Large intestine (tissue), 3 donors: Measurements from ENCODE around the gene NTM. TPM values are rescaled to one million over a fixed set of nuclear protein-coding genes. Genes with fewer than 3 reads are reported as not detected.

Experiments
- DNase-seq, 2 donors: peaks; one replicate each; pipeline versions ENCODE4 v3.0.0 to v3.0.0-alpha.2; 2013
- H3K27ac ChIP-seq: one replicate; pipeline ENCODE4 v1.5.1; 2013; ENCODE audit warnings: low read length
- H3K27me3 ChIP-seq: 2 replicates; pipeline ENCODE4 v1.6.1; 2013; ENCODE audit warnings: low read length; ENCODE audit not compliant: control insufficient read depth, insufficient read depth
- H3K36me3 ChIP-seq: 2 replicates; pipeline ENCODE4 v1.6.1; 2013; ENCODE audit warnings: low read length; ENCODE audit not compliant: control insufficient read depth, insufficient read depth
- H3K4me1 ChIP-seq: one replicate; pipeline ENCODE4 v1.6.1; 2013; ENCODE audit warnings: low read length; ENCODE audit not compliant: control insufficient read depth, insufficient read depth
- H3K4me3 ChIP-seq: one replicate; pipeline ENCODE4 v1.5.1; 2013; ENCODE audit warnings: low read length
- H3K9me3 ChIP-seq: one replicate; pipeline ENCODE4 v1.6.1; 2013; ENCODE audit warnings: mild to moderate bottlenecking, low read depth, low read length, moderate library complexity; ENCODE audit not compliant: control insufficient read depth
- WGBS: methylation state at CpG from one replicate; pipeline ENCODE4 v1.1.5; 2013; ENCODE audit warnings: low lambda C conversion rate; ENCODE audit not compliant: insufficient coverage; 5-methylcytosine and 5-hydroxymethylcytosine counted together
- polyA plus RNA-seq: library from polyadenylated mRNA; unstranded; fragments of 120-200 nt; gene quantifications from one replicate; pipeline ENCODE4 v1.2.1, GENCODE V29; 2013

The NTM gene
- polyA plus RNA-seq, 1 donor, result 17.2 TPM

- DNase-seq, result no peak
Observed at GRCh38 chr11:131938351-131938751, 567.9 kb downstream of the NTM start.

DNA sequence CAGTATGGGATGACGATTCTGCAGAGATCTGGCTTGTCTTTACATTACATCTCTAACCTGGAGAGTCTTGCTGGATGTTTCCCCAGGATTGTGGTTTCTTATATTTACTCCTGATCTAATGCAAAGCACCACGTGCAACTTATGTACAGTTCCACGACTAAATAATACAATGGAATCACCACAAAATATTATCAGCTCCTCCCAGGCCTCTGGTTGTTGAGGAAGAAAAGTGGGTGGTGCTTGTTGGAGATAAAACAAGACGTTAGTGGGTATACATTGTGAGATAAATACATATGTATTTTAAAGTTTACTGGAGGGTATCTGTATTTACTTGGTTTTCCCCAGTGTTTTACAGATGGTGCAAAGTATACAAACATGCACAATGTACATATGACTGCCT lies 569.7 kb downstream of the NTM start:
- WGBS, result 40% methylated on average over 1 of the region's 4 CpGs
- DNase-seq, result no peak
- peaks cover 12% of the 10 kb centered on the region for H3K27me3 ChIP-seq

More at GRCh38 chr11:131938351-131938751, 567.9 kb downstream of the NTM start:
- H3K4me1 ChIP-seq, result no peaks in the 10 kb centered on the region
- no peaks in the 10 kb centered on the region for H3K9me3 ChIP-seq
- H3K4me3 ChIP-seq, result no peak overlapping the region
- H3K27ac ChIP-seq, result no peak overlapping the region
- H3K27me3 ChIP-seq, result peaks cover 11% of the 10 kb centered on the region
- H3K36me3 ChIP-seq, result no peaks in the 10 kb centered on the region
- no CpG with 5 or more reads among the region's 6 CpGs for WGBS

DNA sequence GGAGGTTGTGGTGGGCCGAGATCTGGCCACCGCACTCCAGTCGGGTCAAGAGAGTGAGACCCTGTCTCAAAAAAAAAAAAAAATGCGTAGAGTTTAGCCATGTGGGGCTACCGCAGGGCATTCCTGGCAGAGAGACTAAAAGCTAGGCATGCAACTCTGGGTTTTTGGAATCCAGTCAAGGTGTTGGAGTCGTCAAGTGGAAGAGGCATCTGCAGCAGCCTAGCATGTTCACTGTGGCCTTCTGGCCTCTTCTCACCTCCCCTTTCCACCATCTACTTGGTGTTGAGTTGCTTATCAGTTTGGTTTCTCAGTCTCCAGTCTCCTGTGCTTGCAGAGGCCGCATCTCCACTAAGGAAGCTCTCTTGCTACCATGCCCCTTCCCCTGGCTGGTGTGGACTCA lies 572.5 kb downstream of the NTM start:
- Histone ChIP-seq H3K36me3 (no peaks in the 10 kb centered on the region), H3K9me3 (no peaks in the 10 kb centered on the region), H3K27me3 (peaks cover 13% of the 10 kb centered on the region), H3K4me1 (no peaks in the 10 kb centered on the region), H3K27ac (no peak overlapping the region), H3K4me3 (no peak overlapping the region)
- WGBS, result 80% methylated on average over 1 of the region's 7 CpGs
- DNase-seq, result no peak

More for the DNA sequence above, 569.7 kb downstream of the NTM start:
- no peaks in the 10 kb centered on the region for H3K4me1 ChIP-seq
- no peak overlapping the region for H3K27ac ChIP-seq
- H3K36me3 ChIP-seq, result no peaks in the 10 kb centered on the region
- H3K4me3 ChIP-seq, result no peak overlapping the region
- H3K9me3 ChIP-seq, result no peaks in the 10 kb centered on the region

DNA sequence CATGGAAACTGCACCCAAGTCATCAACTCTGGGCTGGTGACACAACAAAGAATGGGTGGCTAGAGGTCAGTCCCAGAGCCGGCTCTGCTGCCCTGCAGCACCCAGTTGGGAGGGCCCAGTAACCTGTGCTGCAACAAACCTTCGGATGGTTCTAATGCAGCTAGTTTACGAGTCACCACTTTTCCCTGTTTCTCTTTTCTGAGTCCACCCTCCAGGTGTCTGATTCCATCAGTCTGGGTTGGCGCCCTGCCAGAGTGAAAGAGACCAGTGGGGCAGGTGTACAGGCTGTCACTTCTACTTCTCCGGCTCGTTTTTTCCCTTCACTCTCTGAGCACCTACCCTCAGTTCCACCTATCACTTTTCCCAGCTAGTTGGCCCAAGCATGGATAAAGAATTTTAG lies 572.9 kb downstream of the NTM start:
- 80% methylated on average over 1 of the region's 6 CpGs for WGBS
- Histone ChIP-seq H3K9me3 (no peaks in the 10 kb centered on the region), H3K4me3 (no peak overlapping the region), H3K36me3 (no peaks in the 10 kb centered on the region), H3K4me1 (no peaks in the 10 kb centered on the region), H3K27me3 (peaks cover 9% of the 10 kb centered on the region), H3K27ac (no peak overlapping the region)
- DNase-seq, result no peak

DNA sequence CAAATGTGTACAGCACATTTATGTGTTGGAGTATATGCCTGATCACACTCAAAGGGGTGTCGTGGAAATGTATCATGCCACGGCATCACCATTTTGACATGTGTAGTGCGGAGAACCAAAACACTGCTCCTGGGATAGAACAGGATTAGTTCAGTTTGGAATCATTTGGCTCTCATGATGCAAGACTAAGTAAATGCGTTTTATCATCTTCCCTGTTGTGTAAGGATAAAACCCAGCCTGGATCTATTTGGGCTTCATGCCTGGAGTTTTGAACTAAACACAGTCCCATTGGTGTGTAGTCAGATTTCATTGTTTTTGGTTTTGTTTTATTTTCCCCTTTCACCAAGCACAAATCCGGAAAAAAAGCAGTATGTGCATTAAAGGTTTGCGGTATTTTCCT lies 574.3 kb downstream of the NTM start:
- Histone ChIP-seq H3K27ac (no peak overlapping the region), H3K9me3 (no peaks in the 10 kb centered on the region), H3K4me3 (no peak overlapping the region), H3K4me1 (no peaks in the 10 kb centered on the region), H3K36me3 (no peaks in the 10 kb centered on the region), H3K27me3 (peaks cover 4% of the 10 kb centered on the region)
- no peak for DNase-seq
- WGBS, result no CpG with 5 or more reads among the region's 6 CpGs

- Histone ChIP-seq H3K27ac (no peak overlapping the region), H3K27me3 (peaks cover 2% of the 10 kb centered on the region), H3K4me3 (no peak overlapping the region), H3K4me1 (no peaks in the 10 kb centered on the region), H3K36me3 (no peaks in the 10 kb centered on the region), H3K9me3 (no peaks in the 10 kb centered on the region)
- DNase-seq, result no peak
- WGBS, result no CpG with 5 or more reads among the region's 7 CpGs
Observed at GRCh38 chr11:131945706-131946105, 575.3 kb downstream of the NTM start.

- no peak for DNase-seq
Observed at GRCh38 chr11:131947511-131947910, 577.1 kb downstream of the NTM start.

DNA sequence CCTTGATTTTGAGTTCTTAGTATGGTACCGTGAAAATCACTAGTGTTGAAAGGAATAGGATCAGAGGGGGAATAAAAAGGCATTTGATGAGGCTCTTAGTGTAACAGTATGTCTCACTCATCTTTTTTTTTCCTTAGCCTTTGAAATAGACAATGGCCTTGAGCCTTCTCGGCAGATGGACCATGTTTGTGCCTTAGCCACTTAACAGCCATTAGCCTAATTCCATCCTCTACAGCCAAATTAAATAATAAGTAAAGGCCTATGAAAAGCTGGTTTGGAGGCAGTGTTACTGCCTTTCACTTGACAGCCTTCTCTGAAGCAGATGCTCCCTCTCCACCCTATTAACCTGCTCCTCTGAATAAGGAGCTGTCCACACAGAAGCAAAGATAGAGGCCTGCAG lies 580.7 kb downstream of the NTM start:
- no peaks in the 10 kb centered on the region for H3K9me3 ChIP-seq
- no peak for DNase-seq
- no peaks in the 10 kb centered on the region for H3K36me3 ChIP-seq
- H3K27me3 ChIP-seq, result no peaks in the 10 kb centered on the region
- no CpG with 5 or more reads among the region's 2 CpGs for WGBS
- no peak overlapping the region for H3K27ac ChIP-seq
- H3K4me3 ChIP-seq, result no peak overlapping the region
- no peaks in the 10 kb centered on the region for H3K4me1 ChIP-seq

More at GRCh38 chr11:131947511-131947910, 577.1 kb downstream of the NTM start:
- H3K4me3 ChIP-seq, result no peak overlapping the region
- H3K9me3 ChIP-seq, result no peaks in the 10 kb centered on the region
- H3K36me3 ChIP-seq, result no peaks in the 10 kb centered on the region
- H3K27me3 ChIP-seq, result peaks cover 2% of the 10 kb centered on the region
- no CpG with 5 or more reads among the region's 2 CpGs for WGBS
- H3K27ac ChIP-seq, result no peak overlapping the region
- no peaks in the 10 kb centered on the region for H3K4me1 ChIP-seq

GRCh38 chr11:131954146-131954545 lies 583.7 kb downstream of the NTM start:
- no peaks in the 10 kb centered on the region for H3K27me3 ChIP-seq
- no peak overlapping the region for H3K4me3 ChIP-seq
- no peaks in the 10 kb centered on the region for H3K36me3 ChIP-seq
- H3K27ac ChIP-seq, result no peak overlapping the region
- WGBS, result 100% methylated on average over 1 of the region's 10 CpGs
- no peaks in the 10 kb centered on the region for H3K9me3 ChIP-seq
- no peak for DNase-seq
- no peaks in the 10 kb centered on the region for H3K4me1 ChIP-seq

DNA sequence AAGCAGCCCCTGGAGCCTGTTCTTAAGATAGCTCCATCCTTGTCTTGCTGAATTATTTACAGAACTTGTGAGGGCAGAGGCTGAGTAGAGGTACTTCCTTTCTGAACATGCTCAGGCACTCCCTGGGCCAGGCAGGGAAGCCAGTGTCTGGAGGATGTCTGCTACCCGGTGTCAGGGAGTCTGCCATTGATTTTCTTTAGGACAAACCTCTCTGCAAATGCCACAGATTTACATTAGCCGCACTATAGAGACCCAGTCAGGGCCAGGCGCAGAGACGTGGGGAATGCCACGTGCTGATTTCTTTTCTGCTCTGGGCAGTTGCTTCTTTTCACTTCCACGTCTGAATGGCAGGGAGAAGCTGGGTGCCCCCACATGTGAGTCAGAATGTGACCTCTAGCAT lies 585.5 kb downstream of the NTM start:
- Histone ChIP-seq H3K4me1 (no peaks in the 10 kb centered on the region), H3K9me3 (no peaks in the 10 kb centered on the region), H3K27me3 (no peaks in the 10 kb centered on the region), H3K27ac (no peak overlapping the region), H3K36me3 (no peaks in the 10 kb centered on the region), H3K4me3 (no peak overlapping the region)
- no peak for DNase-seq
- WGBS, result no CpG with 5 or more reads among the region's 6 CpGs

- Histone ChIP-seq H3K4me3 (no peak overlapping the region), H3K27ac (no peak overlapping the region), H3K36me3 (no peaks in the 10 kb centered on the region), H3K27me3 (no peaks in the 10 kb centered on the region), H3K4me1 (no peaks in the 10 kb centered on the region), H3K9me3 (no peaks in the 10 kb centered on the region)
- no CpG with 5 or more reads among the region's 2 CpGs for WGBS
- DNase-seq, result no peak
Observed at GRCh38 chr11:131957201-131957600, 586.8 kb downstream of the NTM start.
